PC-9 (cell line): ENCODE results near the gene SOCS1. TPM values are rescaled to one million over a fixed set of nuclear protein-coding genes. Genes with fewer than 3 reads are reported as not detected.

ENCODE experiments used
- BruUV-seq: library from RNA; stranded (reverse); fragments of 400-500 nt; replicated peaks from 2 replicates; lab custom pipeline; 2021; lab: Mats Ljungman, UMichigan
- CTCF ChIA-PET: fragments of 300-600 bp; sonication (Branson Sonifier 250); formaldehyde crosslinking; loops from one replicate; lab custom pipeline; 2022; ENCODE audit warnings: antibody characterized with exemption; lab: Charles Lee
- POLR2A ChIA-PET: fragments of 300-600 bp; sonication (Branson Sonifier 250); formaldehyde crosslinking; loops from one replicate; lab custom pipeline; 2022; ENCODE audit warnings: antibody characterized with exemption; ENCODE audit not compliant: unreplicated experiment; lab: Charles Lee
- DNase-seq, 2 experiments: peaks; one replicate each; pipeline versions ENCODE4 v3.0.0 to v3.0.0-alpha.2; 2015 to 2022; ENCODE audit warnings: mixed read lengths in 1 of 2
- H2AFZ ChIP-seq: fragments of 200-600 bp; sonication (generic); 2 replicates; pipeline ENCODE4 v1.8.1; 2017; ENCODE audit warnings: antibody characterized with exemption
- H3F3A ChIP-seq: fragments of 200-600 bp; sonication (generic); 2 replicates; pipeline ENCODE4 v1.8.1; 2017; ENCODE audit warnings: antibody characterized with exemption, mild to moderate bottlenecking, low read depth; ENCODE audit not compliant: insufficient read depth
- H3K27ac ChIP-seq: fragments of 200-600 bp; sonication (generic); 2 replicates; pipeline ENCODE4 v1.6.1; 2016; ENCODE audit warnings: mixed run types
- H3K27me3 ChIP-seq: fragments of 200-600 bp; sonication (generic); 2 replicates; pipeline ENCODE4 v1.6.1; 2016; ENCODE audit warnings: low read depth, mixed run types; ENCODE audit not compliant: insufficient read depth
- H3K36me3 ChIP-seq: fragments of 200-600 bp; sonication (generic); 2 replicates; pipeline ENCODE4 v1.6.1; 2016; ENCODE audit warnings: low read depth, mixed run types
- H3K4me1 ChIP-seq: fragments of 200-600 bp; sonication (generic); replicated peaks from 2 replicates; pipeline ENCODE4 v1.6.1; 2016; ENCODE audit warnings: mixed run types; ENCODE audit not compliant: insufficient read depth
- H3K4me2 ChIP-seq: fragments of 200-600 bp; sonication (generic); 2 replicates; pipeline ENCODE4 v1.6.1; 2017; ENCODE audit warnings: mixed run types
- H3K4me3 ChIP-seq: fragments of 200-600 bp; sonication (generic); 2 replicates; pipeline ENCODE4 v1.6.1; 2016; ENCODE audit warnings: mixed run types
- H3K79me2 ChIP-seq: fragments of 200-600 bp; sonication (generic); 2 replicates; pipeline ENCODE4 v1.6.1; 2017; ENCODE audit warnings: low read depth, mixed run types
- H3K9me2 ChIP-seq: fragments of 200-600 bp; sonication (generic); 2 replicates; pipeline ENCODE4 v1.8.1; 2017; ENCODE audit warnings: mild to moderate bottlenecking; ENCODE audit not compliant: insufficient read depth
- H3K9me3 ChIP-seq: fragments of 200-600 bp; sonication (generic); 2 replicates; pipeline ENCODE4 v1.8.1; 2016; ENCODE audit warnings: low read depth; ENCODE audit not compliant: insufficient read depth
- H4K20me1 ChIP-seq: fragments of 200-600 bp; sonication (generic); 2 replicates; pipeline ENCODE4 v1.8.1; 2017; ENCODE audit not compliant: insufficient read depth
- CTCF ChIP-seq: fragments of 200-600 bp; sonication (generic); conservative IDR thresholded peaks from 2 replicates; pipeline ENCODE4 v1.6.1; 2017; ENCODE audit warnings: mixed run types, antibody characterized with exemption, mild to moderate bottlenecking, moderate library complexity
- EZH2 ChIP-seq: fragments of 200-600 bp; sonication (generic); IDR thresholded peaks from 2 replicates; pipeline ENCODE4 v1.8.0; 2017; ENCODE audit warnings: antibody characterized with exemption, low read depth
- intact Hi-C: fragments of 100-400 bp; cut with micrococcal nuclease; formaldehyde crosslinking; loops from one replicate; pipeline ENCODE4 v1.10.0; 2022; ENCODE audit not compliant: unreplicated experiment
- total RNA-seq: library from RNA; stranded (reverse); gene quantifications from 2 replicates; pipeline ENCODE4 v1.2.3, GENCODE V29; 2021

The SOCS1 gene
- total RNA-seq, 1 experiment from 2014 or later: 4.6 TPM

GRCh38 chr16:11272484-11272883, 16.5 kb upstream of the SOCS1 start:
- ChIA-PET POLR2A (no interaction called here), CTCF (no interaction called here)
- no peaks in the 10 kb centered on the region for H3K4me1 ChIP-seq
- TF ChIP-seq CTCF (no peak), EZH2 (no peak)
- H3K4me2 ChIP-seq: no peak overlapping the region
- H3K27me3 ChIP-seq: peaks cover 10% of the 10 kb centered on the region; the same call in 1 of the 2 replicates
- intact Hi-C loops: no loop called here
- H3K79me2 ChIP-seq: no peaks in the 10 kb centered on the region
- H3K9me3 ChIP-seq: no peaks in the 10 kb centered on the region
- no peaks in the 10 kb centered on the region for H4K20me1 ChIP-seq
- no peaks in the 10 kb centered on the region for H3K36me3 ChIP-seq
- no peak overlapping the region for H3K4me3 ChIP-seq
- no peaks in the 10 kb centered on the region for H3K9me2 ChIP-seq
- H2AFZ ChIP-seq: no peak overlapping the region
- no peak for DNase-seq
- H3K27ac ChIP-seq: no peak overlapping the region
- BruUV-seq: no TSS peak
- H3F3A ChIP-seq: no peaks in the 10 kb centered on the region

GRCh38 chr16:11271610-11272009, 15.6 kb upstream of the SOCS1 start:
- Histone ChIP-seq H2AFZ (no peak overlapping the region), H3F3A (no peaks in the 10 kb centered on the region), H3K9me2 (no peaks in the 10 kb centered on the region), H3K9me3 (no peaks in the 10 kb centered on the region), H4K20me1 (no peaks in the 10 kb centered on the region), H3K4me3 (no peak overlapping the region), H3K27me3 (peaks cover 10% of the 10 kb centered on the region; the same call in 1 of the 2 replicates), H3K36me3 (no peaks in the 10 kb centered on the region), H3K79me2 (no peaks in the 10 kb centered on the region), H3K27ac (no peak overlapping the region), H3K4me2 (no peak overlapping the region), H3K4me1 (no peaks in the 10 kb centered on the region)
- POLR2A ChIA-PET: no interaction called here
- no peak for DNase-seq
- CTCF ChIA-PET: no interaction called here
- intact Hi-C loops: no loop called here
- TF ChIP-seq EZH2: no peak
- no peak for TF ChIP-seq CTCF
- BruUV-seq: no TSS peak

- H3K4me1 ChIP-seq: no peaks in the 10 kb centered on the region
- no peaks in the 10 kb centered on the region for H3K9me2 ChIP-seq
- peaks cover 10% of the 10 kb centered on the region; the same call in 1 of the 2 replicates for H3K27me3 ChIP-seq
- H3K36me3 ChIP-seq: no peaks in the 10 kb centered on the region
- no peak overlapping the region for H3K27ac ChIP-seq
- TF ChIP-seq CTCF (no peak), EZH2 (no peak)
- CTCF ChIA-PET: interaction anchor here (0.6 kb wide), 1 partner anchor 121 kb away, joined by 3 read pairs; no protein-coding TSS in a partner anchor
- no peak overlapping the region for H2AFZ ChIP-seq
- POLR2A ChIA-PET: no interaction called here
- no peak overlapping the region for H3K4me3 ChIP-seq
- DNase-seq: no peak
- H3K4me2 ChIP-seq: no peak overlapping the region
- no TSS peak for BruUV-seq
- no peaks in the 10 kb centered on the region for H4K20me1 ChIP-seq
- no peaks in the 10 kb centered on the region for H3F3A ChIP-seq
- no peaks in the 10 kb centered on the region for H3K9me3 ChIP-seq
- no peaks in the 10 kb centered on the region for H3K79me2 ChIP-seq
- intact Hi-C loops: no loop called here
Observed at GRCh38 chr16:11270602-11271162, 14.7 kb upstream of the SOCS1 start.
